HG02943 (cell line): ENCODE measurements around the gene EML6.

ENCODE experiments used
- ATAC-seq: cut with Tn5 transposase; IDR thresholded peaks from one replicate; pipeline ENCODE4 v1.9.1; 2021; ENCODE audit warnings: mild to moderate bottlenecking, low read depth, moderate library complexity; ENCODE audit not compliant: unreplicated experiment

Gene EML6

GRCh38 chr2:54957321-54957999, 234.0 kb downstream of the EML6 start:
- ATAC-seq = no peak

- ATAC-seq = no peak
These were observed 235.4 kb downstream of the EML6 start for GRCh38 chr2:54958717-54959371.

- no peak for ATAC-seq
These were observed 236.7 kb downstream of the EML6 start for GRCh38 chr2:54960164-54960563.

GRCh38 chr2:54962511-54962910, 239.0 kb downstream of the EML6 start:
- ATAC-seq = no peak

- no peak for ATAC-seq
These were observed 239.5 kb downstream of the EML6 start for GRCh38 chr2:54962935-54963440.

GRCh38 chr2:54963476-54963875, 240.0 kb downstream of the EML6 start:
- ATAC-seq = no peak

- no peak for ATAC-seq
These were observed 240.8 kb downstream of the EML6 start for GRCh38 chr2:54964271-54964670.

- no peak for ATAC-seq
These were observed 241.4 kb downstream of the EML6 start for GRCh38 chr2:54964816-54965215.

GRCh38 chr2:54965425-54965824, 242.0 kb downstream of the EML6 start:
- no peak for ATAC-seq

GRCh38 chr2:54966165-54966832, 242.8 kb downstream of the EML6 start:
- no peak for ATAC-seq

GRCh38 chr2:54966837-54967236, 243.4 kb downstream of the EML6 start:
- no peak for ATAC-seq

- no peak for ATAC-seq
These were observed 243.8 kb downstream of the EML6 start for GRCh38 chr2:54967269-54967668.

- ATAC-seq = no peak
These were observed 244.4 kb downstream of the EML6 start for GRCh38 chr2:54967759-54968365.

GRCh38 chr2:54968561-54969218, 245.2 kb downstream of the EML6 start:
- ATAC-seq = no peak

GRCh38 chr2:54969295-54969939, 246.0 kb downstream of the EML6 start:
- no peak for ATAC-seq

- no peak for ATAC-seq
These were observed 246.5 kb downstream of the EML6 start for GRCh38 chr2:54969940-54970338.

GRCh38 chr2:54975175-54975574, 251.7 kb downstream of the EML6 start:
- no peak for ATAC-seq

GRCh38 chr2:54975598-54976492, 252.4 kb downstream of the EML6 start:
- no peak for ATAC-seq

GRCh38 chr2:54977149-54977548, 253.7 kb downstream of the EML6 start:
- ATAC-seq = peak; percentile 88
